HL-60 (cell line): Measurements from ENCODE around the gene IFI27L1.

Experiments
- DNase-seq, 2 experiments: peaks; one replicate each; pipeline ENCODE4 v3.0.0-alpha.2; 2010 to 2020; ENCODE audit warnings: low read depth in 1 of 2, low spot score in 1 of 2
- H3K27ac ChIP-seq: fragments of 250-450 bp; sonication (Bioruptor Pico); replicated peaks from 2 replicates; pipeline ENCODE4 v1.5.1; 2020; ENCODE audit warnings: mild to moderate bottlenecking, moderate library complexity
- H3K27me3 ChIP-seq: fragments of 250-450 bp; sonication (Bioruptor Pico); 2 replicates; pipeline ENCODE4 v1.5.1; 2021; ENCODE audit warnings: mild to moderate bottlenecking, moderate library complexity; ENCODE audit not compliant: insufficient read depth, poor library complexity, severe bottlenecking
- H3K4me3 ChIP-seq: replicated peaks from 2 replicates; pipeline ENCODE4 v1.5.1; 2011; ENCODE audit warnings: mild to moderate bottlenecking, control low read depth, low read length; ENCODE audit not compliant: insufficient read depth
- CTCF ChIP-seq: IDR thresholded peaks from one replicate; pipeline ENCODE4 v1.5.1; 2011; ENCODE audit warnings: low read length, control low read depth, inconsistent platforms; ENCODE audit not compliant: insufficient read depth
- GABPA ChIP-seq: IDR thresholded peaks from 2 replicates; pipeline ENCODE4 v1.6.1; 2012; ENCODE audit warnings: low read depth
- POLR2AphosphoS5 ChIP-seq: IDR thresholded peaks from 2 replicates; pipeline ENCODE4 v1.6.1; 2012; ENCODE audit warnings: low read depth
- REST ChIP-seq: IDR thresholded peaks from 2 replicates; pipeline ENCODE4 v1.6.1; 2012; ENCODE audit warnings: low read depth; ENCODE audit not compliant: insufficient replicate concordance
- SPI1 ChIP-seq: IDR thresholded peaks from 2 replicates; pipeline ENCODE4 v1.6.1; 2012; ENCODE audit warnings: low read depth, mild to moderate bottlenecking, borderline replicate concordance

IFI27L1 gene

GRCh38 chr14:94119071-94119470 is 38.0 kb downstream of the IFI27L1 start:
- TF ChIP-seq POLR2AphosphoS5 (no peak), REST (no peak), CTCF (no peak)
- Histone ChIP-seq H3K27me3 (no peaks in the 10 kb centered on the region), H3K27ac (no peak overlapping the region), H3K4me3 (no peak overlapping the region)
- no peak for DNase-seq

GRCh38 chr14:94120667-94121340 is 39.7 kb downstream of the IFI27L1 start:
- H3K27me3 ChIP-seq = no peaks in the 10 kb centered on the region
- no peak for TF ChIP-seq REST
- no peak for TF ChIP-seq SPI1
- no peak for TF ChIP-seq POLR2AphosphoS5
- no peak for TF ChIP-seq GABPA
- no peak for TF ChIP-seq CTCF
- H3K4me3 ChIP-seq = no peak overlapping the region
- no peak for DNase-seq
- H3K27ac ChIP-seq = no peak overlapping the region

GRCh38 chr14:94121485-94121884 is 40.4 kb downstream of the IFI27L1 start:
- Histone ChIP-seq H3K4me3 (no peak overlapping the region), H3K27me3 (no peaks in the 10 kb centered on the region), H3K27ac (no peak overlapping the region)
- DNase-seq = no peak
- no peak for TF ChIP-seq POLR2AphosphoS5
- no peak for TF ChIP-seq REST
- no peak for TF ChIP-seq SPI1
- no peak for TF ChIP-seq GABPA
- no peak for TF ChIP-seq CTCF
